Endothelial cell of umbilical vein (primary cell): Measurements from ENCODE around the gene CCK.

Experiments used
- EZH2 ChIP-seq: IDR thresholded peaks from 2 replicates; pipeline ENCODE4 v1.6.1; 2012; ENCODE audit warnings: borderline replicate concordance, low read depth, mild to moderate bottlenecking, moderate library complexity, low read length, inconsistent platforms; ENCODE audit not compliant: severe bottlenecking
- FOS ChIP-seq: IDR thresholded peaks from 2 replicates; pipeline ENCODE4 v1.6.1; 2011; ENCODE audit warnings: mild to moderate bottlenecking, low read length, moderate library complexity, borderline replicate concordance; ENCODE audit not compliant: insufficient read depth
- GATA2 ChIP-seq: IDR thresholded peaks from 2 replicates; pipeline ENCODE4 v1.7.0; 2011; ENCODE audit warnings: low read depth, mild to moderate bottlenecking, moderate library complexity, mixed read lengths, low read length; ENCODE audit not compliant: insufficient read length, insufficient read depth
- JUN ChIP-seq: IDR thresholded peaks from 2 replicates; pipeline ENCODE4 v1.6.1; 2011; ENCODE audit warnings: borderline replicate concordance, low read depth; ENCODE audit not compliant: insufficient read length, insufficient read depth
- MYC ChIP-seq: IDR thresholded peaks from one replicate; pipeline ENCODE4 v1.6.1; 2011; ENCODE audit warnings: mild to moderate bottlenecking, low read depth, low read length
- POLR2A ChIP-seq: IDR thresholded peaks from 2 replicates; pipeline ENCODE4 v1.6.1; 2012; ENCODE audit warnings: low read depth, mild to moderate bottlenecking, control low read depth, low read length
- POLR2AphosphoS5 ChIP-seq: IDR thresholded peaks from 2 replicates; pipeline ENCODE4 v1.6.1; 2012; ENCODE audit warnings: low read depth, mild to moderate bottlenecking, control low read depth, low read length, moderate library complexity; ENCODE audit not compliant: insufficient read depth
- TF ChIP-seq, protein P1 (sequence below), 2 donors: IDR thresholded peaks; 1 replicate in 1 of 2; 2 replicates in 1 of 2; pipeline ENCODE4 v1.5.1; 2011; ENCODE audit warnings: low read length in 2 of 2, mild to moderate bottlenecking in 2 of 2, moderate library complexity in 2 of 2, control low read depth in 1 of 2, inconsistent platforms in 1 of 2, low read depth in 1 of 2; ENCODE audit not compliant: insufficient read depth in 1 of 2; ENCODE audit errors: extremely low read depth in 1 of 2

DNA sequence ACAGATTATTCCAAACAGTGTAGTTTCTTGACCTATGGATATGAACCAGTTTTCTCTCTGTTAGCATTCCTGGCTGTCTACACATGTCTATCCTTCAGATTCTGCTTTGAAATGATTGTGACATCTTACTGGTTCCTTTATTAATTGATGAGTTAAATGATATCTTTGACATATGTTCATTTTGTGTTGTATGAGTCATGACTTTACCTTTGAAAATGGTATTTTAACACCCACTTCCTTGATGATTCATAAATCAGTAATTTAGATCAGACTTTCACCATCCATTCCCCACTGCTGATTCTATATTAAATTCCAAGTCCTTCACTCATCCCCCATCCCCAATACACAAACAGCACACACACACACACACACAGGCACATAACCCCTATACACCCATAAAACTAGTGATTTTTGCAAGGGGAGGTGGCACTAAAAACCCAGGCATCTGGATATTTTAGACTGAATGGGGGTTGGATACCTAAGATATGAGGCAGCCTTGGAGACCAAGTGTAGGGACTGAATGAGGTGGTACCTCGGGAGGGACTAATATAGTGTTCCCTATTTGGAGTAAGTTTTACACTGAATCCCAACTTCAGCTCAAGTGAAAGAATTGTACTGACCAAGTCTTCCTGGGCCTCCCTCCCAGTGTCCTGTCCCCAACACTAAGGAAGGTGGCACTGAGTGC is 9.7 kb downstream of the CCK start:
- TF ChIP-seq POLR2A (no peak), POLR2AphosphoS5 (no peak), EZH2 (no peak), GATA2 (peak; percentile 51), FOS (peak; percentile 86), JUN (peak; percentile 88), MYC (no peak)
- TF ChIP-seq, protein P1, sequence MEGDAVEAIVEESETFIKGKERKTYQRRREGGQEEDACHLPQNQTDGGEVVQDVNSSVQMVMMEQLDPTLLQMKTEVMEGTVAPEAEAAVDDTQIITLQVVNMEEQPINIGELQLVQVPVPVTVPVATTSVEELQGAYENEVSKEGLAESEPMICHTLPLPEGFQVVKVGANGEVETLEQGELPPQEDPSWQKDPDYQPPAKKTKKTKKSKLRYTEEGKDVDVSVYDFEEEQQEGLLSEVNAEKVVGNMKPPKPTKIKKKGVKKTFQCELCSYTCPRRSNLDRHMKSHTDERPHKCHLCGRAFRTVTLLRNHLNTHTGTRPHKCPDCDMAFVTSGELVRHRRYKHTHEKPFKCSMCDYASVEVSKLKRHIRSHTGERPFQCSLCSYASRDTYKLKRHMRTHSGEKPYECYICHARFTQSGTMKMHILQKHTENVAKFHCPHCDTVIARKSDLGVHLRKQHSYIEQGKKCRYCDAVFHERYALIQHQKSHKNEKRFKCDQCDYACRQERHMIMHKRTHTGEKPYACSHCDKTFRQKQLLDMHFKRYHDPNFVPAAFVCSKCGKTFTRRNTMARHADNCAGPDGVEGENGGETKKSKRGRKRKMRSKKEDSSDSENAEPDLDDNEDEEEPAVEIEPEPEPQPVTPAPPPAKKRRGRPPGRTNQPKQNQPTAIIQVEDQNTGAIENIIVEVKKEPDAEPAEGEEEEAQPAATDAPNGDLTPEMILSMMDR (IDR thresholded peaks at IDR 0.05; ENCODE audit: extremely low read depth in 1 of 2, insufficient read depth in 1 of 2, low read depth in 1 of 2, low read length in 2 of 2) = no peak
